ENCODE results near the gene DDO.

- TF ChIP-seq POLR2AphosphoS5 (IDR thresholded peaks at IDR 0.05; ENCODE audit: low read depth, low read length), result no peak
- no peak for TF ChIP-seq CTCF (IDR thresholded peaks at IDR 0.05; ENCODE audit: control extremely low read depth in 1 of 3, insufficient read depth in 1 of 3, low read depth in 1 of 3, low read length in 3 of 3)
- no peak for TF ChIP-seq EZH2 (IDR thresholded peaks at IDR 0.05; ENCODE audit: low read depth, low read length, severe bottlenecking)
- TF ChIP-seq CHD2 (IDR thresholded peaks at IDR 0.05; ENCODE audit: low read length), result no peak
- no peak for TF ChIP-seq SIRT6 (IDR thresholded peaks at IDR 0.05; ENCODE audit: low read length)
- TF ChIP-seq HDAC2 (IDR thresholded peaks at IDR 0.05; ENCODE audit: borderline replicate concordance in 1 of 2, low read depth in 2 of 2, low read length in 2 of 2), result no peak
- TF ChIP-seq POLR2A (IDR thresholded peaks at IDR 0.05; ENCODE audit: control extremely low read depth in 1 of 2, low read depth in 2 of 2, low read length in 2 of 2), result no peak
- no peak for TF ChIP-seq JUND (IDR thresholded peaks at IDR 0.05; ENCODE audit: low read length)
- no peak for TF ChIP-seq CBX5 (IDR thresholded peaks at IDR 0.05; ENCODE audit: low read depth, low read length)
- no peak for TF ChIP-seq SRF (IDR thresholded peaks at IDR 0.05; ENCODE audit: low read depth, low read length)
- TF ChIP-seq MAX (IDR thresholded peaks at IDR 0.05), result no peak
- no peak for TF ChIP-seq TCF12 (IDR thresholded peaks at IDR 0.05; ENCODE audit: low read depth, low read length)
Observed at GRCh38 chr6:110363748-110364147, 51.6 kb downstream of the DDO start.
